Gastroesophageal sphincter (tissue), 4 donors: ENCODE data around the gene ARHGAP26. TPM values are rescaled to one million over a fixed set of nuclear protein-coding genes. Genes with fewer than 3 reads are reported as not detected.

Source experiments
- ATAC-seq: fragments of 150-250 bp; one replicate; pipeline ENCODE4 v1.9.1; 2016; ENCODE audit warnings: mild to moderate bottlenecking, moderate library complexity
- H3K27ac ChIP-seq, 4 donors: fragments of 200-600 bp; sonication (generic) in 3 of 4; 1 replicate in 3 of 4; 2 replicates in 1 of 4; pipeline ENCODE4 v1.5.1; 2016 to 2019
- H3K27me3 ChIP-seq: fragments of 200-600 bp; sonication (generic); one replicate; pipeline ENCODE4 v1.5.1; 2019
- H3K36me3 ChIP-seq, 2 donors: fragments of 200-600 bp; sonication (generic); one replicate each; pipeline ENCODE4 v1.5.1; 2019; ENCODE audit warnings: control low read depth in 1 of 2
- H3K4me1 ChIP-seq, 3 donors: fragments of 200-600 bp; sonication (generic); 1 replicate in 2 of 3; 2 replicates in 1 of 3; pipeline ENCODE4 v1.5.1; 2016 to 2019; ENCODE audit warnings: control low read depth in 2 of 3
- H3K4me3 ChIP-seq, 2 donors: fragments of 200-600 bp; sonication (generic); one replicate each; pipeline ENCODE4 v1.5.1; 2019; ENCODE audit warnings: mild to moderate bottlenecking in 1 of 2, moderate library complexity in 1 of 2
- H3K9me3 ChIP-seq, 3 donors: fragments of 200-600 bp; sonication (generic); one replicate each; pipeline ENCODE4 v1.5.1; 2017 to 2019; ENCODE audit warnings: control low read depth in 2 of 3
- EP300 ChIP-seq: sonication (generic); formaldehyde crosslinking; IDR thresholded peaks from one replicate; pipeline ENCODE4 v1.6.1; 2017; ENCODE audit warnings: antibody characterized with exemption, mild to moderate bottlenecking
- POLR2A ChIP-seq, 2 donors: fragments of 450-650 bp; IDR thresholded peaks; one replicate each; pipeline ENCODE4 v1.6.1; 2017; ENCODE audit warnings: antibody characterized with exemption in 2 of 2, mild to moderate bottlenecking in 2 of 2, moderate library complexity in 1 of 2
- POLR2AphosphoS5 ChIP-seq: sonication (generic); formaldehyde crosslinking; IDR thresholded peaks from one replicate; pipeline ENCODE4 v1.6.1; 2017; ENCODE audit warnings: antibody characterized with exemption
- WGBS, 2 donors: methylation state at CpG; one replicate each; pipeline ENCODE4 v1.1.5; 2018; ENCODE audit warnings: low coverage in 1 of 2; 5-methylcytosine and 5-hydroxymethylcytosine counted together
- total RNA-seq, 4 donors: library from RNA; depleted of rRNA; stranded (reverse); fragments of >200 nt; gene quantifications; one replicate each; pipeline ENCODE4 v1.1.0, GENCODE V29; 2016
- TF ChIP-seq, protein P1 (sequence below), 4 experiments: fragments of 200-600 bp in 2 of 4; fragments of 450-650 bp in 2 of 4; sonication (generic) in 1 of 4; IDR thresholded peaks; one replicate each; pipeline ENCODE4 v1.5.1; 2017 to 2019; ENCODE audit warnings: antibody characterized with exemption in 4 of 4, mild to moderate bottlenecking in 2 of 4, moderate library complexity in 2 of 4

Gene ARHGAP26
- total RNA-seq, 4 donors from 2014 or later, result 15.2 to 41.7 (median 31.7) TPM

DNA sequence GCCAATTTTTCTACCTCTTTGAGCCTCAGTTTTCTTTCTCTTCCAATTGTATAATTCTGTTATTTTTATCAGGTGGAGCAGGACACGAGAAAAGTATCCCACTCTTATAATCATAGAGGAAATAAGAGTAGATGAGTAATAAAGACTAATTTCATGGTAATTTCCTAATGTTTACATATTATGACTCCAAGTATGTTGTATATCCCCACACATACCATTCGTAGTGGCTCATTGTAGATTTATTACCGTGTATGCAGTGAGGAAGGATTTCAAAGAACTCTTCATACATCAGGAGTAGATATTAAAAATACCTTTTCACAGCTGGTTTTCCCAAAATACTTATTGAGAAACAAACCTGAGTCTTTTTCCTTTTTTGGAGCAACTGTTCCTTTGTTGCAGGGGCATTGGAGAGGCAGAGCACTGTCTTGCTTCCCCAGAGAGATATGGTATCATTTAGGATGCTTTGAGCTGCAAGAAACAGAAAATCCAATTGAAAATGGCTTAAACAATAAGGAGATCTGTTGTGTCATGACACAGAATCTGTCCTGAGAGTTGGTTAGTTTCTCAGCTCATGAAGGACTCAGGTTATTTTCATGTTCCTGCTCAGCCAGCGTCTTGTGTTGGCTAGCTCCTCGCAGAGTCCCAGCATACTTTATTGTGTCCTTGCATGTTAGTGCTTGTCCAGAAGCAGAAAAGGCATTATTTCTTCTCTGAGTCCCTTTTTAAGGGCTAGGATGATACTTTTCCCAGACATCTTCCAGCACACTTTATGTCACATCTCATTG is 291.2 kb downstream of the ARHGAP26 start:
- no peak overlapping the region for H3K4me3 ChIP-seq
- TF ChIP-seq, protein P1, sequence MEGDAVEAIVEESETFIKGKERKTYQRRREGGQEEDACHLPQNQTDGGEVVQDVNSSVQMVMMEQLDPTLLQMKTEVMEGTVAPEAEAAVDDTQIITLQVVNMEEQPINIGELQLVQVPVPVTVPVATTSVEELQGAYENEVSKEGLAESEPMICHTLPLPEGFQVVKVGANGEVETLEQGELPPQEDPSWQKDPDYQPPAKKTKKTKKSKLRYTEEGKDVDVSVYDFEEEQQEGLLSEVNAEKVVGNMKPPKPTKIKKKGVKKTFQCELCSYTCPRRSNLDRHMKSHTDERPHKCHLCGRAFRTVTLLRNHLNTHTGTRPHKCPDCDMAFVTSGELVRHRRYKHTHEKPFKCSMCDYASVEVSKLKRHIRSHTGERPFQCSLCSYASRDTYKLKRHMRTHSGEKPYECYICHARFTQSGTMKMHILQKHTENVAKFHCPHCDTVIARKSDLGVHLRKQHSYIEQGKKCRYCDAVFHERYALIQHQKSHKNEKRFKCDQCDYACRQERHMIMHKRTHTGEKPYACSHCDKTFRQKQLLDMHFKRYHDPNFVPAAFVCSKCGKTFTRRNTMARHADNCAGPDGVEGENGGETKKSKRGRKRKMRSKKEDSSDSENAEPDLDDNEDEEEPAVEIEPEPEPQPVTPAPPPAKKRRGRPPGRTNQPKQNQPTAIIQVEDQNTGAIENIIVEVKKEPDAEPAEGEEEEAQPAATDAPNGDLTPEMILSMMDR (IDR thresholded peaks at IDR 0.05), result no peak
- TF ChIP-seq POLR2AphosphoS5 (peak; percentile 85), EP300 (no peak)
- H3K27me3 ChIP-seq, result no peaks in the 10 kb centered on the region
- peaks cover 4% of the 10 kb centered on the region in 2 donors for H3K36me3 ChIP-seq
- 45 to 50% methylated on average over 5 of the region's 5 CpGs for WGBS, 2 donors
- H3K9me3 ChIP-seq, result no peaks in the 10 kb centered on the region
- H3K27ac ChIP-seq, result peak overlapping the region; percentile 29 to 64 (median 58)
- peaks cover 12 to 91% (median 35%) of the 10 kb centered on the region in 3 donors for H3K4me1 ChIP-seq
- peak; percentile 38 for ATAC-seq

DNA sequence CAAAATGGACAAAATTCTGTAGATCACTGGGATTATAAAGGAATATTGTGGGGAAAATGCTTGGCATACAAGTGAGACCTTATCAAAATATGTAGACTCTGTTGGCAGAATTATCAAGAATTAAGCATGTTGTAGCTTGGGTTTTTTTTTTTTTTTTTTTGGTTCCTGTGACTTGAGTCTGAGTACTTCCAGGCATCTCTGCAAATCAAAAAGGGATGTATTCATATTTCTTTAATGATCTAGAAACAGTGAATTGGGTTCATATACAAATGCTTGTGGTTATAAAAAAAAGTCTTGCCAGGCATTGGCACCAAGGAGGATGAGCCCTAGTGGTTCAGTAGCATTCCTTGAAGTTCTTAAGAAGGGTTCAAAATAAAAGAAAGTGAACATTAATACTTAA is 292.2 kb downstream of the ARHGAP26 start:
- H3K27me3 ChIP-seq, result no peaks in the 10 kb centered on the region
- H3K9me3 ChIP-seq, result no peaks in the 10 kb centered on the region
- peak overlapping the region in 2 of 4 donors; percentile 60 to 64 for H3K27ac ChIP-seq
- TF ChIP-seq POLR2A (IDR thresholded peaks at IDR 0.05), result no peak
- TF ChIP-seq POLR2AphosphoS5, result no peak
- TF ChIP-seq, protein P1 (IDR thresholded peaks at IDR 0.05), result no peak
- TF ChIP-seq EP300, result no peak
- peaks cover 9 to 84% (median 28%) of the 10 kb centered on the region in 3 donors for H3K4me1 ChIP-seq
- ATAC-seq, result no peak
- no peak overlapping the region for H3K4me3 ChIP-seq
- H3K36me3 ChIP-seq, result peaks cover 4% of the 10 kb centered on the region in 2 donors

DNA sequence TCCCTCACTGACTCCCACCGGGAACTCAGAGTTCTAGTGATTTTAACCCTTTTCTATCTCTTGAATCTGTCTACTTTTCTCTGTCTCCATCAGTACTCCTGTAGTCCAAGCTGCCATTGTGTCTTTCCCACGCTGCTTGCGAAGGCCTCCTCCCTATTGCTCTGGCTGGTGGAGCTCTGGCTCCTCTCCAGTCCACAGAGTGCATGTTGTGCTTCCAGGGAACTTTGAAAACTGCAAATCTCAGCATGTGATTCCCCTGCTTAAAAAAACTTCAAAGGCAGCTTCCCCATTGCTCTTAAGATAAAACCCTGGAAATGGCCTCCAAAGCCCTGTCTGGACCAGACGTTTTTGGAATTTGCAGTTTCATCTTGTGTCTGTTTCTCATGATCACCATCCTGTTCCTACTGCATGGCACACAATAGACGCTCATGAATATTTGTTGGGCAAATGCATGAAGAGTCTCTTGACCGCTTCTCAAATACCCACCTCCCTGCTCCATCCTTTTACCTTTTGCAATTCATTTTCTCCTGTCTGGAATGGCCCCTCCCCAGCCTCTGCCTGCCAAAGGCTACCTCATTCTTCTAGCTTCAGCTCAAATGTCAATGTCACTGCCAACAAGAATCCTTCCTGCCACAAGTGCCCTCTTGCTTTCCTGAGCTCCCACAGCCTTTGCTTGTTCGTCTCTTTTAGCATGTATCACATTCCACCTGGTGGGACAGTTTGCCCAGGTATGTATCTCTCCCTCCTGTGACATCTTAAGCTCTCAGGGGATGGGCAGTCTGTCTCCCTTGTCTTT is 293.2 kb downstream of the ARHGAP26 start:
- peaks cover 4% of the 10 kb centered on the region in 2 donors for H3K36me3 ChIP-seq
- H3K27ac ChIP-seq, result peak overlapping the region in 3 of 4 donors; percentile 40 to 54 (median 47)
- peak; percentile 47 for ATAC-seq
- no peaks in the 10 kb centered on the region for H3K27me3 ChIP-seq
- H3K4me1 ChIP-seq, result peaks cover 9 to 81% (median 28%) of the 10 kb centered on the region in 3 donors
- 46 to 66% methylated on average over 6 to 7 of the region's 7 CpGs for WGBS, 2 donors
- H3K9me3 ChIP-seq, result no peaks in the 10 kb centered on the region
- no peak overlapping the region for H3K4me3 ChIP-seq
- TF ChIP-seq POLR2AphosphoS5 (no peak), EP300 (no peak), POLR2A (IDR thresholded peaks at IDR 0.05) (no peak)
- TF ChIP-seq, protein P1 (IDR thresholded peaks at IDR 0.05), result no peak

DNA sequence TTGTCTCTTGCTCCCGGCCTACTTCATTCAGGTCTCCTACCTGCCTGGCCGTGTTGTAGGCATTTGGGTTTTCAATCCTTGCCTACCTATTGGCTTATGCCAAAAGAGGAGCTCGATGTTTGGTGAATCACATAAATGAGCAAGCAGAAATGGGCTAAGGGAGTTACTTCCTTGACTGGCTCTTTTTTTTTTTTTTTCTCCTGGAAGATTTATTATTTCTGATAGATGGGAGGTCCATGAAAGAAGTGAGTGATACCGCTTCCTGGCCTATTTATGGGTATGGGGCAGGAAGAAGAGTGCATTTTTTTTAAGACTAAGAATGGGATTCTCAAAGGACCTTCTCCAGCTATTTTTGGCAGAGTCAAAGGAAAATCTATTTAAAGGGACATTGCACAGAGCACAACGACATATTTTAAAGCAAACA is 294.1 kb downstream of the ARHGAP26 start:
- no peak for ATAC-seq
- H3K9me3 ChIP-seq, result no peaks in the 10 kb centered on the region
- peak overlapping the region; percentile 29 to 62 (median 40) for H3K27ac ChIP-seq
- no peak for TF ChIP-seq POLR2A (IDR thresholded peaks at IDR 0.05)
- TF ChIP-seq, protein P1 (IDR thresholded peaks at IDR 0.05), result no peak
- TF ChIP-seq EP300, result no peak
- TF ChIP-seq POLR2AphosphoS5, result no peak
- H3K4me3 ChIP-seq, result no peak overlapping the region
- no peaks in the 10 kb centered on the region for H3K27me3 ChIP-seq
- 8 to 30% methylated on average over 4 to 5 of the region's 5 CpGs for WGBS, 2 donors
- H3K36me3 ChIP-seq, result peaks cover 4 to 7% of the 10 kb centered on the region in 2 donors
- peaks cover 9 to 72% (median 28%) of the 10 kb centered on the region in 3 donors for H3K4me1 ChIP-seq
